Measurements from ENCODE around the gene TMED5.

DNA sequence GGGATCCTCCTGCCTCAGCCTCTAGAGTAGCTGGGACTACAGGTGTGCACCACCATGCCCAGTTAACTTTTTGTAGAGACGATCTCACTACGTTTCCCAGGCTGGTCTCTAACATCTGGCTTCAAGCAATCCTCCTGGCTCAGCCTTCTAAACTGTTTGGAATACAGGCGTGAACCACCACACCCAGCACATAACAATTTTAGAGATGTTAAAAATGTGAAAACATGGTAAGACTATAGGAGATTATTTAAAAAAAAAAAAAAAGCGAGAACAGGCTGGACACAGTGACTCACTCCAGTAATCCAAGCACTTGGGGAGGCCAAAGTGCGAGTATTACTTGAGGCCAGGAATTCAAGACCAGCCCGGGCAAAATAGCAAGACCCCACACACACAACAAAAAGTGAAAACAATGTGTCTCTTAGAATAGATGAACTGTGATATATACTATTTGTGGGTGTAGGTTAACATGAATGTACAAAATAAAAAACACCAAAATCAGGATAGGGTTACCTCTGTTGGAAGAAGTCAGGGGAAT lies 19.9 kb upstream of the TMED5 start:
- TF ChIP-seq POLR2AphosphoS5 (IDR thresholded peaks at IDR 0.05; ENCODE audit: low read depth, low read length), result no peak
- no peak for TF ChIP-seq TAF1 (IDR thresholded peaks at IDR 0.05; ENCODE audit: low read depth, low read length)
- no peak for TF ChIP-seq POLR2A (IDR thresholded peaks at IDR 0.05; ENCODE audit: low read depth, low read length)
- no peak for TF ChIP-seq PAX5 (IDR thresholded peaks at IDR 0.05; ENCODE audit: insufficient read depth, low read length, severe bottlenecking)
- TF ChIP-seq SPI1 (IDR thresholded peaks at IDR 0.05; ENCODE audit: low read depth, low read length), result no peak
- TF ChIP-seq POU2F2 (IDR thresholded peaks at IDR 0.05; ENCODE audit: low read depth, low read length), result no peak

All from GM12891 (cell line).